Neuronal stem cell (in vitro differentiated cells): ENCODE results near the gene AGAP1.

Experiments
- DNase-seq: peaks from one replicate; pipeline ENCODE4 v3.0.0-alpha.2; 2013; ENCODE audit warnings: low spot score
- H2AFZ ChIP-seq: one replicate; pipeline ENCODE4 v1.6.1; 2013; ENCODE audit warnings: mild to moderate bottlenecking, low read length, inconsistent platforms
- H2AK5ac ChIP-seq: 2 replicates; pipeline ENCODE4 v1.6.1; 2013; ENCODE audit warnings: low read depth, mild to moderate bottlenecking, inconsistent platforms, low read length, moderate library complexity, mixed read lengths
- H2BK120ac ChIP-seq: 2 replicates; pipeline ENCODE4 v1.6.1; 2013; ENCODE audit warnings: low read depth, mild to moderate bottlenecking, inconsistent platforms, low read length, moderate library complexity, mixed read lengths
- H2BK12ac ChIP-seq: one replicate; pipeline ENCODE4 v1.6.1; 2013; ENCODE audit warnings: low read length, inconsistent platforms
- H2BK15ac ChIP-seq: 2 replicates; pipeline ENCODE4 v1.6.1; 2013; ENCODE audit warnings: mild to moderate bottlenecking, low read length, inconsistent platforms, mixed read lengths
- H2BK5ac ChIP-seq: one replicate; pipeline ENCODE4 v1.6.1; 2013; ENCODE audit warnings: inconsistent platforms, mild to moderate bottlenecking, low read length, moderate library complexity
- H3K14ac ChIP-seq: one replicate; pipeline ENCODE4 v1.6.1; 2013; ENCODE audit warnings: low read length, inconsistent platforms
- H3K18ac ChIP-seq: 2 replicates; pipeline ENCODE4 v1.6.1; 2013; ENCODE audit warnings: low read length, inconsistent platforms
- H3K23ac ChIP-seq: 2 replicates; pipeline ENCODE4 v1.6.1; 2013; ENCODE audit warnings: low read depth, mild to moderate bottlenecking, mixed read lengths, low read length, inconsistent platforms; ENCODE audit not compliant: poor library complexity
- H3K27ac ChIP-seq: replicated peaks from 3 replicates; pipeline ENCODE4 v1.5.1; 2013; ENCODE audit warnings: low read length, inconsistent platforms
- H3K27me3 ChIP-seq, 3 experiments: 2 replicates each; pipeline ENCODE4 v1.6.1; 2013; ENCODE audit warnings: low read length in 3 of 3, mild to moderate bottlenecking in 2 of 3, inconsistent platforms in 1 of 3, low read depth in 1 of 3, mixed read lengths in 1 of 3, moderate library complexity in 1 of 3; ENCODE audit not compliant: control insufficient read depth in 3 of 3, insufficient read depth in 3 of 3
- H3K36me3 ChIP-seq, 2 donors: replicated peaks in 1 of 2; 2 replicates each; pipeline ENCODE4 v1.6.1; 2013; ENCODE audit warnings: low read length in 2 of 2; ENCODE audit not compliant: control insufficient read depth in 2 of 2, insufficient read depth in 2 of 2
- H3K4ac ChIP-seq: 2 replicates; pipeline ENCODE4 v1.6.1; 2013; ENCODE audit warnings: inconsistent platforms, mild to moderate bottlenecking, low read length, moderate library complexity
- H3K4me1 ChIP-seq, 2 donors: 1 replicate in 1 of 2; 2 replicates in 1 of 2; pipeline ENCODE4 v1.6.1; 2013; ENCODE audit warnings: low read length in 2 of 2, low read depth in 1 of 2; ENCODE audit not compliant: control insufficient read depth in 2 of 2, insufficient read depth in 1 of 2
- H3K4me2 ChIP-seq: one replicate; pipeline ENCODE4 v1.6.1; 2013; ENCODE audit warnings: mild to moderate bottlenecking, low read length, inconsistent platforms; ENCODE audit not compliant: insufficient read depth, poor library complexity, severe bottlenecking
- H3K4me3 ChIP-seq, 2 donors: 2 replicates each; pipeline ENCODE4 v1.5.1; 2013; ENCODE audit warnings: low read length in 2 of 2, mild to moderate bottlenecking in 2 of 2, inconsistent platforms in 1 of 2, moderate library complexity in 1 of 2
- H3K79me1 ChIP-seq: one replicate; pipeline ENCODE4 v1.6.1; 2013; ENCODE audit warnings: low read depth, mild to moderate bottlenecking, inconsistent platforms, low read length, moderate library complexity
- H3K9ac ChIP-seq: one replicate; pipeline ENCODE4 v1.6.1; 2013; ENCODE audit warnings: mild to moderate bottlenecking, low read depth, low read length, inconsistent platforms; ENCODE audit not compliant: poor library complexity
- H3K9me3 ChIP-seq, 2 donors: replicated peaks in 1 of 2; 2 replicates each; pipeline versions ENCODE3 to v1.6.1; 2013; ENCODE audit warnings: low read length in 2 of 2, mild to moderate bottlenecking in 2 of 2, inconsistent platforms in 1 of 2, low read depth in 1 of 2, mixed read lengths in 1 of 2, moderate library complexity in 1 of 2; ENCODE audit not compliant: control insufficient read depth in 2 of 2, insufficient read depth in 1 of 2
- H4K8ac ChIP-seq: one replicate; pipeline ENCODE4 v1.6.1; 2013; ENCODE audit warnings: low read depth, mild to moderate bottlenecking, inconsistent platforms, low read length, moderate library complexity
- H4K91ac ChIP-seq: one replicate; pipeline ENCODE4 v1.6.1; 2013; ENCODE audit warnings: low read length, low read depth, mild to moderate bottlenecking, inconsistent platforms; ENCODE audit not compliant: poor library complexity
- WGBS, 2 donors: extraction: QIAGEN DNeasy Blood & Tissue Kit; methylation state at CpG; one replicate each; pipeline ENCODE4 v1.1.7; 2013; ENCODE audit warnings: missing lambda C conversion rate in 2 of 2, mixed read lengths in 1 of 2; ENCODE audit not compliant: insufficient read length in 2 of 2, insufficient replicate concordance in 1 of 2; ENCODE audit errors: extremely low coverage in 2 of 2; 5-methylcytosine and 5-hydroxymethylcytosine counted together

AGAP1 gene

DNA sequence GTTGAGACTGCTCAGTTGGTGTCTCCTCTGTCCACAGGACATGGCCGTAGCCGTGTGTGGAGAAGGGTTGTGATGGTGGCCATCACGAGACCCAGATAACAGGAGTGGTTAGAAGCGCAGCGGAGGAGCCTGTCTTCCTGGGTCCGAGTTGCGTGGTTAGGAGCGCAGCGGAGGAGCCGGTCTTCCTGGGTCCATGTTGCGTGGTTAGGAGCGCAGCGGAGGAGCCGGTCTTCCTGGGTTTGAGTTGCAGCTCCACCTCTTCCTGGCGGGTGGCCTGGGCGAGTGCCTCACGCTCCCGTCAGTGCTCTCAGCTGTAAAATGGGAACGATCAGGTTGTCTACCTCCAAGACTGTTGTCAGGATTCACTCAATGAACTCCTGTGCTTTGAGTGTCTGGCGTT, 498.2 kb downstream of the AGAP1 start:
- no CpG with 5 or more reads among the region's 20 CpGs for WGBS, 2 donors

DNA sequence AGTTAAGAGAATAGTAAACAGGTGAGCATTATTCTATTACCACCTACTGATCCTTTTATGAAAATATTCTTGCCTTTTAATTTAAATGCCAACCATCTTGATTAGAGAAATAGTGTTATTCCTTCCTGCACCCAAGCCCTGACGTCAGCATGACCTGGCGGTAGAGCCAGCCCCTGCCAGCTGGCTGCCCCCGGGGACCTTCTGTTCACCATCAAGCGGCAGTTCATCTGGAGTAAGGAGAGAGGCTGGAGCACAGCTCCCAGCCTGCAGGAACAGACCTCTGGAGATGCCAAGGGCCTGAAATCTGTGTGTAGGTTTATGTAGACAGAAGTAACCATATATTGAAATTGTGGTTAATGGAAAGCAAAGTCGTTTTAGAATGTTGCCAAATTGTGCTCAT, 502.6 kb downstream of the AGAP1 start:
- DNase-seq = no peak
- H2BK12ac ChIP-seq = no peak overlapping the region
- no peak overlapping the region for H3K14ac ChIP-seq
- H3K27me3 ChIP-seq = no peaks in the 10 kb centered on the region
- no peak overlapping the region for H3K9ac ChIP-seq
- H3K27ac ChIP-seq = no peak overlapping the region
- H2AFZ ChIP-seq = no peak overlapping the region
- no peak overlapping the region for H4K91ac ChIP-seq
- H3K79me1 ChIP-seq = no peaks in the 10 kb centered on the region
- no peak overlapping the region for H3K4me2 ChIP-seq
- H3K23ac ChIP-seq = no peak overlapping the region
- peaks cover 0 to 4% of the 10 kb centered on the region in 2 donors for H3K4me1 ChIP-seq
- WGBS, 2 donors = no CpG with 5 or more reads among the region's 5 CpGs
- no peak overlapping the region for H2BK120ac ChIP-seq
- H3K4me3 ChIP-seq = no peak overlapping the region
- H4K8ac ChIP-seq = no peak overlapping the region
- peaks cover 0 to 23% of the 10 kb centered on the region in 2 donors for H3K36me3 ChIP-seq
- H3K4ac ChIP-seq = no peak overlapping the region
- H2BK15ac ChIP-seq = no peak overlapping the region
- H3K9me3 ChIP-seq = peaks cover 0 to 3% of the 10 kb centered on the region in 2 donors
- no peak overlapping the region for H2BK5ac ChIP-seq
- H3K18ac ChIP-seq = no peak overlapping the region
- no peak overlapping the region for H2AK5ac ChIP-seq

More for the DNA sequence above, 498.2 kb downstream of the AGAP1 start:
- no peak for DNase-seq
- H2BK120ac ChIP-seq = no peak overlapping the region
- no peaks in the 10 kb centered on the region for H3K27me3 ChIP-seq
- H3K18ac ChIP-seq = no peak overlapping the region
- no peaks in the 10 kb centered on the region for H3K9me3 ChIP-seq
- H2AFZ ChIP-seq = no peak overlapping the region
- H3K4me1 ChIP-seq = peaks cover 4 to 5% of the 10 kb centered on the region in 2 donors
- no peak overlapping the region for H2BK12ac ChIP-seq
- no peak overlapping the region for H3K4me3 ChIP-seq
- no peak overlapping the region for H3K9ac ChIP-seq
- no peak overlapping the region for H3K4ac ChIP-seq
- no peak overlapping the region for H2BK5ac ChIP-seq
- no peak overlapping the region for H2AK5ac ChIP-seq
- no peak overlapping the region for H3K4me2 ChIP-seq
- no peak overlapping the region for H3K14ac ChIP-seq
- no peak overlapping the region for H3K27ac ChIP-seq
- no peak overlapping the region for H4K8ac ChIP-seq
- H2BK15ac ChIP-seq = no peak overlapping the region
- H3K36me3 ChIP-seq = peaks cover 0 to 20% of the 10 kb centered on the region in 2 donors
- H3K79me1 ChIP-seq = peaks cover 4% of the 10 kb centered on the region
- H3K23ac ChIP-seq = no peak overlapping the region
- H4K91ac ChIP-seq = no peak overlapping the region

DNA sequence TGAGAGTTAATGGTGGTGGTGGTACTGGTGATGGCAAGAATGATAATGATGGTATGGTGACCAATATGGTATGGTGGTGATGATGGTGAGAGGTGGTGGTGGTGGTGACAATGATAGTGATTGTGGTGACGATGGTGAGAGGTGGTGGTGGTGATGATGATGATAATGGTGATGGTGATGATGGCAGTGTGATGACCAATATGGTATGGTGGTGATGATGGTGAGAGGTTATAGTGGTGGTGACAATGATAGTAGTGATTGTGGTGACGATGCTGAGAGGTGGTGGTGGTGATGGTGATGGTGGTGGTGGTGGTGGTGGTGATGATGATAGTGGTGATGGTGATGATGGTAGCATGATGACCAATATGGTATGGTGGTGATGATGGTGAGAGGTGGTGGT, 505.2 kb downstream of the AGAP1 start:
- H3K4ac ChIP-seq = no peak overlapping the region
- peak overlapping the region in 1 of 2 donors; percentile 52 for H3K4me3 ChIP-seq
- no CpG with 5 or more reads among the region's 2 CpGs for WGBS, 2 donors
- H3K36me3 ChIP-seq = peaks cover 0 to 10% of the 10 kb centered on the region in 2 donors
- H3K14ac ChIP-seq = peak overlapping the region; percentile 58
- no peak overlapping the region for H3K4me2 ChIP-seq
- no peak overlapping the region for H2AFZ ChIP-seq
- H2BK5ac ChIP-seq = no peak overlapping the region
- peaks cover 0 to 3% of the 10 kb centered on the region in 2 donors for H3K9me3 ChIP-seq
- H2BK15ac ChIP-seq = no peak overlapping the region
- no peak overlapping the region for H2BK120ac ChIP-seq
- no peak overlapping the region for H4K91ac ChIP-seq
- H3K18ac ChIP-seq = no peak overlapping the region
- peak overlapping the region; percentile 73 for H4K8ac ChIP-seq
- H3K23ac ChIP-seq = peak overlapping the region; percentile 16
- DNase-seq = no peak
- H3K9ac ChIP-seq = no peak overlapping the region
- H3K27ac ChIP-seq = no peak overlapping the region
- H3K27me3 ChIP-seq = no peaks in the 10 kb centered on the region
- H2AK5ac ChIP-seq = no peak overlapping the region
- H3K79me1 ChIP-seq = no peaks in the 10 kb centered on the region
- H3K4me1 ChIP-seq = peaks cover 0 to 4% of the 10 kb centered on the region in 2 donors
- H2BK12ac ChIP-seq = no peak overlapping the region

DNA sequence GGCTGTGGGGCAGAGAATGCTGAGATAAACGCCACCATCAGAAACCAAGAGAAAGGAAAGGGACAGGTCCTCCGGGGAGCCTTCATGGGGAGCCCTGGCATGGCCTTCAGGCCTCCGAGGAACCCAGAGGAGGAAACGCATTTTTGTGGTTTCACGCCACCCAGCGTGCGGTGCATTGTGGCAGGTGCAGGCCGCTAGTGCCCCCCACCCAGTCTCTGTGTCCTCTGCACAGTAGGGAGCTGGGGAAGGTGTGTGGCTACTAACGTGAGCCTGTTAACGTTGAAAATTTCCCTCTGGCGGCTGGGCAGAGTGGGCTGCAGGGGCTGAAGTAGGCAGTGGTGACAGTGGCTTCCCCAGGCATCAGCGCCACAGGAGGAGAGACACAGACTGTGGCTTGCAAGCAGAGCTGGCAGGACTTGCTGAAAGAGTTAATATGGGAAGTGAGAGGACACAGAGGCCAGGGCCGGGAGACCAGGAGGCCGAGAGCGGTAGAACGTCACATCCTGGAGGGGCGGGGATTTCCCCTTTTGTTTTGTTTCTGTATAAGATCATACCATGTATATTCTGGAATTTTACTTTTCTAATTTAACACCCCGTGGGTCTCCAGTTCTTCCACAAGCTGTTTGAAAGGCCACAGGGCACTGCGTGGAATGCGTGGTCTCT, 507.5 kb downstream of the AGAP1 start:
- H3K9ac ChIP-seq = peak overlapping the region; percentile 45
- no peaks in the 10 kb centered on the region for H3K27me3 ChIP-seq
- no peaks in the 10 kb centered on the region for H3K79me1 ChIP-seq
- no peak overlapping the region for H2BK15ac ChIP-seq
- no peak overlapping the region for H4K91ac ChIP-seq
- no peak overlapping the region for H3K4ac ChIP-seq
- no peak overlapping the region for H2BK120ac ChIP-seq
- no peak for DNase-seq
- no peak overlapping the region for H3K4me3 ChIP-seq
- H4K8ac ChIP-seq = no peak overlapping the region
- no peak overlapping the region for H2AFZ ChIP-seq
- WGBS, 2 donors = no CpG with 5 or more reads among the region's 20 CpGs
- no peaks in the 10 kb centered on the region for H3K4me1 ChIP-seq
- no peak overlapping the region for H3K4me2 ChIP-seq
- H3K36me3 ChIP-seq = peaks cover 0 to 20% of the 10 kb centered on the region in 2 donors
- H3K14ac ChIP-seq = no peak overlapping the region
- no peak overlapping the region for H2BK12ac ChIP-seq
- no peak overlapping the region for H2AK5ac ChIP-seq
- H3K9me3 ChIP-seq = peaks cover 3 to 9% of the 10 kb centered on the region in 2 donors
- no peak overlapping the region for H3K23ac ChIP-seq
- no peak overlapping the region for H3K18ac ChIP-seq
- no peak overlapping the region for H2BK5ac ChIP-seq
- no peak overlapping the region for H3K27ac ChIP-seq
